Astrocyte of the spinal cord (primary cell): Measurements from ENCODE around the gene NNMT.
A peak's percentile ranks its signal among the peaks of the same experiment; 100 is the strongest.

Experiments used
- DNase-seq: peaks from one replicate; pipeline ENCODE4 v3.0.0; 2011; ENCODE audit warnings: low read depth, low spot score
- H3K4me3 ChIP-seq: 2 replicates; pipeline ENCODE4 v1.5.1; 2011; ENCODE audit warnings: low read depth, mild to moderate bottlenecking, low read length, moderate library complexity
- in situ Hi-C: cut with HindIII; loops from 2 replicates; pipeline ENCODE4 v1.10.0; 2017; ENCODE audit warnings: low sequenced_read_pairs
- TF ChIP-seq, protein P1 (sequence below): IDR thresholded peaks from 2 replicates; pipeline ENCODE4 v1.5.1; 2012; ENCODE audit warnings: low read depth, mild to moderate bottlenecking, low read length, inconsistent platforms

The NNMT gene

DNA sequence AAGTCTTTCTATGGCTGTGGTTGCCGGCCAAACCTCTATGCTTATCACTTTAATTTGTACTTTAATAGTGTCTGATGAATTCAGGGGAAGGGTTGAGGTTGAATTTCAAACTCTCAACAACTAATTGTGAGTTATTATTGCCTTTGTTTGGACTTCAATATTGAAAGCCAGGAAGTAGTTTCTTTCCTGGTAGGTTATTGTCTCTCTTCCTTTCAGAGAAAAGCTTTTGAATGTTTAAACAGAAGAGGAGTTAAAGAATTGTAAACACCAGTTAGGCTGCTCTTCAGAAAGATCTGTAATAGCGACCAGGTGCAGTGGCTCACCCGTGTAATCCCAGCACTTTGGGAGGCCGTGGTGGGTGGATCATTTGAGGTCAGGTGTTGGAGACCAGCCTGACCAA lies 22.2 kb downstream of the NNMT start:
- in situ Hi-C loops = no loop called here
- no peak overlapping the region for H3K4me3 ChIP-seq
- DNase-seq = peak; percentile 15
- TF ChIP-seq, protein P1, sequence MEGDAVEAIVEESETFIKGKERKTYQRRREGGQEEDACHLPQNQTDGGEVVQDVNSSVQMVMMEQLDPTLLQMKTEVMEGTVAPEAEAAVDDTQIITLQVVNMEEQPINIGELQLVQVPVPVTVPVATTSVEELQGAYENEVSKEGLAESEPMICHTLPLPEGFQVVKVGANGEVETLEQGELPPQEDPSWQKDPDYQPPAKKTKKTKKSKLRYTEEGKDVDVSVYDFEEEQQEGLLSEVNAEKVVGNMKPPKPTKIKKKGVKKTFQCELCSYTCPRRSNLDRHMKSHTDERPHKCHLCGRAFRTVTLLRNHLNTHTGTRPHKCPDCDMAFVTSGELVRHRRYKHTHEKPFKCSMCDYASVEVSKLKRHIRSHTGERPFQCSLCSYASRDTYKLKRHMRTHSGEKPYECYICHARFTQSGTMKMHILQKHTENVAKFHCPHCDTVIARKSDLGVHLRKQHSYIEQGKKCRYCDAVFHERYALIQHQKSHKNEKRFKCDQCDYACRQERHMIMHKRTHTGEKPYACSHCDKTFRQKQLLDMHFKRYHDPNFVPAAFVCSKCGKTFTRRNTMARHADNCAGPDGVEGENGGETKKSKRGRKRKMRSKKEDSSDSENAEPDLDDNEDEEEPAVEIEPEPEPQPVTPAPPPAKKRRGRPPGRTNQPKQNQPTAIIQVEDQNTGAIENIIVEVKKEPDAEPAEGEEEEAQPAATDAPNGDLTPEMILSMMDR = no peak

DNA sequence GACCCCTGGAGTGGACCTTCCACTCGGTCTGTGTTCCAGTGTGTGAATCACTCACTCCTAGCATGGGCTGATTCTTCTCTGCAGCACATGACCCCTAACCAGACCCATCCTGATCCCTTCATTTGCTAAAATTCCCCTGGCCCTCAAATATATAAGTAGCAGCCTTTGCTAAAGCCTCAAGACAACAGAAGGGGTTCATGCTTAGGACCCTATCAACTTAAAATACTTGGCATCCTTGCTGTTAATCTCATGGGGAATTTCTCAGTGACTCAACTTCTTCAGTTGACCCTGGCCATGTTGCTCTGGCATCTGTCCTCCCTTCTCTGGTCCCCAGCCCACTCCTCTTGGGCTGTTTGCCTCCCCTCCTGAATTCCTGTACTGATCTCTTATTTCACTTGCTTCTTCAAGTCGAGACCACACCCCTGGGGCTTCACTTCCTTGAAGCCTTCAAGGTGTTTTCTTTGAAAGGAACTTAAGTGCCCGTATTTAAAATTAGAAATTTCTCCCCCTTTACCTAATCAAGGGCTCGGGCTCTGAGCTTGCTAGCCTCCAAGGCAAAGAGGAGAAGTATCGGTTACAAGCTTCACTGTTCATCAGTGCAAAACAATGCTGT lies 23.6 kb downstream of the NNMT start:
- DNase-seq = peak; percentile 12
- TF ChIP-seq, protein P1 = no peak
- H3K4me3 ChIP-seq = no peak overlapping the region

DNA sequence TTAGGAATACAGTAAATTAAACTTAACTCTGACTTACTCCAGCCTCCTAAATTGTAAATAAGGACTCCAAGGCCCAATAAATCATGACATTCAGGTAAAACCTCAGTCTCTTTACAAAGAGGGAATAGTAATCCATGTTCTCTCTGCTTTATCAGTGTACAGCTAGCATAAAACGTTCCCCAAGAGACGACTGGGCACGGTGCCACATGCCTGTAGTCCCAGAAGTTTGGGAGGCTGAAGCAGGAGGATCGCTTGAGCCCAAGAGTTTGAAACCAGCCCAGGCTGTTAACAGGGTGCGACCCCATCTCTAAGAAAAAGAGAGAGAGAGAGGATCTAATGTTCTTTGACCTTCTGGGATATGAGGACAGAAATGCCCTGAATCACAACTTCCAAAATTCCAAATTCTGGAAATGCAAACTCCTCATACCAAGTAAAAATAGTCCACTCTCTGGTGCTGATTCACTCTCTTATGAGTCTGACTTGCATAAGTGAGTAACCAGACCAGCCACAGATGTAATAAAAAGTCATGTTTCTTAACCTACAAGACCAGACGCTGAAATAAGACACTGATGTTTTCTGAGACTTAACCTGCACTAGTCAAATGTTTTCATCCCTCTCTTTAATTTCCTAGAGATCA lies 25.5 kb downstream of the NNMT start:
- TF ChIP-seq, protein P1 = no peak
- in situ Hi-C loops = no loop called here
- DNase-seq = peak; percentile 88
- no peak overlapping the region for H3K4me3 ChIP-seq

More for the DNA sequence above, 23.6 kb downstream of the NNMT start:
- in situ Hi-C loops = no loop called here

DNA sequence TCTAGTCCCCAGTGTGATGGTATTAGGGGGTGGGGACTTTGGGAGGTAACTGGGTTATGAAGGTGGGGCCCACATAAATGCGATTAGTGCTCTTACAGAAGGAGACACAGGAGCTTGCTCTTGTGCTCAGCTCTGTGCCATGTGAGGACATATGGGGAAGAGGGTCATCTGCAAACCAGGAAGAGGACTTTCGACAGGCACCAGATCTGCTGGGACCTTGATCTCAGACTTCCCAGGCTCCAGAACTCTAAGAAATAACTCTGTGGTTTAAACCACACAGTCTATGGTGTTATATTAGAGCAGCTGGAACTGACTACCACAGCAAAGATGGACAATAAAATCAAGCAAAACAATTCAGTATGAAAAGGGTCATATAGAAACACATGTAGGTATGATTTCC lies 26.7 kb downstream of the NNMT start:
- H3K4me3 ChIP-seq = no peak overlapping the region
- no peak for DNase-seq
- TF ChIP-seq, protein P1 = no peak
- in situ Hi-C loops = no loop called here

DNA sequence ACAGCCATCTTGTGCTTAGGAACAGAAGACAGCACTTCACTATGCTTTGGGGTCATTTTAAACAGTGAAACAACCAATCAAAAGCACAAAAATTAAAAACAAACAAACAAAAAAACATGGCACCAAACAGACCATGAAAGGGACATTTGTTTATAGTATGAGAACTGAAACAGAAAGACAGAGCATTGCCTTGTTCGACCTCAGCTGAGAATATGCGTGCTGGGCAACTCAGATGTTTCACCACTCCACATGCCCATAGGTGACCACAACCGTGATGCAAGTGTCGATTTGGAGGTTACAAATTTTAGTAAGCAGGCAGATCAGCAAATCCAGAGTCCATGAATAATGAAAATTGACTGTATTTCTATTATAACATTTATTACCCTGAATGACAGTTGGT lies 30.0 kb downstream of the NNMT start:
- in situ Hi-C loops = no loop called here
- no peak for DNase-seq
- H3K4me3 ChIP-seq = no peak overlapping the region
- TF ChIP-seq, protein P1 = no peak

DNA sequence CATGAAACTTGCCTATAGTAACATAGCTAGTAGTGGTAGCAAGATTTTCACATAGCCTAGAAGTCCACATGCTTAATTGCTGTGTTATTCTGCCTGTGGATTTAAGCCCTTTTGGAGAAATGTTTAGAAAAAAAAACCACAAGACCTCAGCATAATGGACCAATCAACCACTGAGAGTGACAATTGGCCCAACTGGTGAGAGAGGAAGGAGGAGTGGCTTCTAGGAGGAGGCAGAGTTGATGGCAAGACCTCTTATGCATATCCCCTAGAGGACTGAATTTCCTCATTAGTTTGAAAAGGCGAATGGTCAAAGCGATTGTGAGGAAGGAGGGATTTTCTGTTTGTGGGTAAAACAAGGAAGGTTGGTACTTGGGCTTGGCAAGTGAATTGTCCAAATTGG lies 30.6 kb downstream of the NNMT start:
- no peak overlapping the region for H3K4me3 ChIP-seq
- TF ChIP-seq, protein P1 = no peak
- no peak for DNase-seq
- in situ Hi-C loops = no loop called here
